GM19455 (cell line): Measurements from ENCODE around the gene SLC6A20.

Experiments used
- ATAC-seq: cut with Tn5 transposase; IDR thresholded peaks from one replicate; pipeline ENCODE4 v1.9.1; 2021; ENCODE audit not compliant: unreplicated experiment

Gene SLC6A20

DNA sequence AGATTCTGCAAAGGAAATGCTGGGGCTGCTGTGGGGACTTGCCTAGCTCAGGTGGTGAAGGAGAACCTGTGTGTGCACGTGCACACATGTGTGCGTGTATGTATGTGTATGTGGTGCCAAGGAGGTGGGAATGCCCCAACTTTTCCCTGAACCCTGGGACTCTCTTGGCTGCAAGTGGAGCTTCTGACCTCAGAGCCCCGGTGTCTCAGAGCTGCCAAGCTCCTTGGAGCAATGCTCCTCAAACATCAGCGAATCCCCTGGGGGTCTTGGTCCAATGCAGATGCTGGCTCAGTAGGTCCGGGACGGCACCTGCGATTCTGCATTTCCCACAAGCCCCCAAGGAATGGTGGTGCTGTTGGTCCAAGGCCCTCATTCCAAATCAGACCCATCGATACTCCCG is 5.8 kb upstream of the SLC6A20 start:
- ATAC-seq: no peak

DNA sequence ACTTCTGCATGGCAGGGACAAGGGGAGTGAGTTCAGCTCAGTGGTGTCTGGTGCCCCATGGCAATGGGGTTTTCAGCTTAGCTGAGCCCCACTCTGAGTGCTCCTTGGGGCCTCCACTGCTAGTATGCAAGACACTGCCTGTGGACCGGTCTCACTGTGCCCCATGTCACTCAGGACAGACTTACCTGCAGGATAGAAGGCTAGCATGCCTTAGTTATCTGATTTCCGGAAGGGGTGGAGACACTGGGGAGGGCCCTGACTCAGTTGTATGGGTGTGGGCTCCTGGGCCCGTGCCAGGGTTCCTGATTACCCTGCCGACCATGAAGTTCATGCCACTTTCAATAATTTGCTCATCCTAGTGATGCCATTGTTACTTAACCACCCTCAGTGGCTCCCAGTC is 4.3 kb upstream of the SLC6A20 start:
- ATAC-seq: no peak

DNA sequence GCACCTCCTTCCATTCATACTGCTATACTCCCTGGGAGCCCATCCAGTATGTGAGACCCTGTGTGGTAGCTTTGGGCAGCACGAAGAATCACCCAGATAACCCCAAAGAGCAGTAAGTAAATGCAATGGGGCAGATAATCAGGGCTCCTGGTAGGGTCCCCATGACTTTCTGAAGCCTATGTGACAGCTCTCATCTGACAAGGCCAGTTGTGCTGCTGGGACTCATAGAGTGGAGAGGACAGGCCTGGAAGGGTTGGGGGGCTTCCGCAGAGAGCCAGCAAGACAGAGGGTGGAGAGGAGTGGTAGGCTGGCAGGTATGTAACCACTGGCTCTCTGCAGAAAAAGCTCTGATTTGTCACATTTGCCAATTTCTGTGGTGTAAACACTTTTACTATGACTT is 3.2 kb upstream of the SLC6A20 start:
- no peak for ATAC-seq

DNA sequence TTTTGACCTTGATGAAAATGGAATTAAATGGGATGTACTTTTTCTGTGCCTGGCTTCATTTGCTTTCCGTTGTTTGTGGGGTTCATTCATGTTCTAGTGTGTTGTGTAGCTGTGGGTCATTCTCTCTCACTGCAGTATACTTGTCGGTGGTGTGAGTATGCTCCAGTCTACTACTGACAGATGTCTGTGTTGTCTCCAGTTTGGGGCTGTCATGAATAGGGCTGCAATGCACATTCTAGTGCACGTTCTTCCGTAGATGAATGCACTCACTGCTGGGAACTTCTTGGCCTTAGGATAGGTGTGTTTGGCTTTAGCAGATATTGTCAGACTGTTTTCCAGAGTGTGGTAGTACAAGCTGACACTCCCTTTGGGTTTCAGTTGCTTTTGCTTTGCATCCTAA is 1.7 kb upstream of the SLC6A20 start:
- no peak for ATAC-seq

DNA sequence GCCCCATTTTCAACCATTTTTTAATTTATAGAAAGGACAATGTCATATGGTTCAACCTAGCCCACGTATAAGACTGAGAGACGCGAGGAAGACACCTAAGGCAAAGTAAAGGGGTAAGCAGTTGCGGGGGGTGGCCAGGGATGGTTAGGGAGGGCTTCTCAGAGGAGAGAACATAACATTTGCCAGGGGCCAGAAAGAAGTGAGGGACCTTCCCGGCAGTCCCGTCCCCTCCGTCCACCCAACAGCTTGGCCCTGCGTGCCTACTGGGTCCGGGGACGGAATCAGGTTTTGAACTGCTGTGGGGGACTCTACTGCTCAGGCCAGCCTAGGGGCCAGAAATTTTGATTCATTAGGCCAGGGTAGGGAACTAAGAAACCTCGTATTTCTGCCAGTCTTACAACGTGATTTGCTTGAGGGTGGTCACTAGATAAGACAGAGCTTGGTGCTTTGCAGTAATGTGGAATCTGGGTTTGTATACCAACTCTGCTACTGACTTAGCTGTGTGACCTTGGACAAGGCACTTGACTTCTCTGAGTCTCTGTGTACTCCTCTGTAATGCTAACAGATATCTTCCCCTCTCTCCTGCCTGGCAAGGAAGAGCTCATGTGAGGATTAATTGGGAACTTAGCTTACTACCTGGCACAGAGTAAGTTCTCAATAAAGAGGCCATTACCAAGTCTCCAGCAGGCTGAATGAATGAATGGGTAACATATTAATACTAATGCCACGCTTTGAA is 734 bp upstream of the SLC6A20 start:
- ATAC-seq: no peak

DNA sequence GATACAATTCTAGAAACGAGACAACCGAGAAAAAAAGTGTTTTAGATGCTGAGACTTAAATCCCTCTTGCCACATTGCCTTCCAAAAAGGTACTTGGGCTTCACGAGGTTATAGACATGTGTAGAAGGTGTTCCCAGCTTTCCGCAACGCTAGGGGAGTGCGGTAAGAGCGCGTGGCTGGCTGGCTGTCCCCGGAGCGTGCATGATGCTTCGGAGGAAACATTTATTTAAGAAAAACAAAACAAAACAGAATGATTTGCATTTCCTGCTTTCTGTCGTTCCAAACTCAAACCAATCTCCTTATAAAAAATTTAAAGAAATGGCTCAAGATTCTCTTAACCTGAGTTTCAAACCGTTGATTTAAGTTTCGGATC is 841 bp downstream of the SLC6A20 start:
- ATAC-seq: no peak

DNA sequence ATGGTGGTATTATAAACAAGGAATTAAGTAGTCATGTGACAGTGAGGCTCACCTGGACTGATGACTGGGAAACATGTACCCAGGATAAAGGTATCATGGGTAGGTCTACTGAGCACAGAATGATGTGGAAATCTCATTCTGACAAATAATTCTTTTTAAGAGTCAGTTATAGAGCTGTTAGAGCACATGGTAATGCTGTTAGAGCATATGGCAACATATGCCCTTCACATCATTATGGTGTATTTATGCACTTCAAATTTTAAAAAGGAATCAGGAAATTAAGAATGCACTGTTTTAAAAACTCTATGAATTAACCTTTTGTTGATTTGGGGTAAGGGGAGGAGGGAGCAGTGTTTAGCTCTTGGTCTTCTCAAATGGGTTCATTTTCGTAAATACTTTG is 1.7 kb downstream of the SLC6A20 start:
- no peak for ATAC-seq

DNA sequence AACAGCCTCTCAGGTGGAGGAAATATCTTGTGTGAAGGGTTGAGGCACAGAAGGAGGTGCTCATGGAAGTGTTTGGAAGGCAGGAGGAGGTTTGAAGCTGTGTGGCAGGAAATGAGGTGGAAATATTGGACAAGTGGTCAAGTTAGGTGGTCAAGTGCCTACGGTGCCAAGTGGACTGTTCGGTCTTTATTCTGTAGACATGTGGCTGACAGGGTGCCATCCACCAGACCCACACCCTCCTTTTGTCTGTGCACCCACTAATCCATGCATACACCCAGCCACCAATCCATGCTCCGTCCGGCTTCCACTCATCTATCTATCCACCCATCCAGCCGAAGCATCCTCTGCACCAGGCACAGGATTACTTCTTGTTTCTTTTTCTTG is 2.2 kb downstream of the SLC6A20 start:
- ATAC-seq: no peak

DNA sequence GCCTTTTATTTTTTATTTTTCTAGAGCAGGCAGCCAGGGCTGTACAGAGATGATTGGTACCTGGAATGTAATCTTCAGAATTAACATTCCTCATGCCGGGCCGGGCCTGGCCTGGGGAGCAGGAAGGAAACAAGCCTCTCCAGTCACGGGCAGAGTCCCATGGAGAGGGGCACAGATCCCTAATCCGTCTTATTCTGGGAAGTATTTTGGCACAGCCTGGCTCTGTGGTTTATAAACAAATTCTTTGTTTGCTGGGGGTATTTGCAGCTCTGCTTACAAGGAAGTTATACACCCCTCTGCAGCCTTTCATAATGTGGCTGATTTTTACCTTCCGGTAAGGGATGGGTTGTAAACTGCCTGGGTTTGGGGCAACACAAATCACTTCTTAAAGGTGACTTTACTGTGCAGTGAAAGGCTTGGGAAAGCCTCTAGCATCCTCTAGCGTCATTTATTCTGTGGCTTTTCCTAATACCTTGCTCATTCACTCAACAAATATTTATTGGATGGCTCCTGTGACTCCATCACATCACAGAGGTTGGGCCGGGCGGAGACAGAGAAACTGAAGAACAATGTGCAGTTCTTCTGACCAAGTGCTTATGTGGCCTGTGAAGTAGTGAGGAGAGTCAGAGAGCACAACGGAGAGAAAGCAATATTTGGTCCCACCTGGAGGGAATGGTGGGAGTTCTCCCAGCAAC is 2.7 kb downstream of the SLC6A20 start:
- no peak for ATAC-seq

DNA sequence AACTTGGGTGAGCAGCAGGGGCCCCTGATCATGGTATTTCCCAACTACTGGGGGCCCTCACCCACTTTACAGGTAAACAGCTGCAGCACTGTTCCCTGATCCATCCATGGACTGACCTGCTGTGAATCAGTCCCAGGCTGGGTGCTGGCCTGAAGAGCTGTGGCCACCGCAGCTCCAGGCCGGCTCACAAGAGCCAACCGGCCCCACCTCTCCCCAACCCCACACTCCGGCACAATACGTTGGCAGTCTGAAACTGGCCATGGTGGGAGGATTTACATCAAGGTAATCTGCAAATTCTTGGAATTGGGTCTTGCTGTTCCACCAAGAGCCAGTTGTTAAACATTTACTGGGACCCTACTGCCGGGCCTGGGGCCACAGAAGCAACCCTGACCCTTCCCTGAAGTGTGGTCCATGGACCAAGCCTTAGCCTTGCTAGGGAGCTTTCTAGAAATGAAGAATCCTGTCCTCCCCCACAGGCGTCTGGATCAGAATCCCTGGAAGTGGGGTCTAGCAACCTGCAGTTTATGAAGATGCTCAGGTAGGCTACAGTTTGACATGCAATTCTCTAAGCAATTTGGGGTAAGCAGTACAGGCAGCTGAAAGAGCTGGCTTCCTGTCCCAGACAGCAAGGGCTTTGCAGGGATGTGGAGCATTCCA is 3.7 kb downstream of the SLC6A20 start:
- ATAC-seq: no peak

DNA sequence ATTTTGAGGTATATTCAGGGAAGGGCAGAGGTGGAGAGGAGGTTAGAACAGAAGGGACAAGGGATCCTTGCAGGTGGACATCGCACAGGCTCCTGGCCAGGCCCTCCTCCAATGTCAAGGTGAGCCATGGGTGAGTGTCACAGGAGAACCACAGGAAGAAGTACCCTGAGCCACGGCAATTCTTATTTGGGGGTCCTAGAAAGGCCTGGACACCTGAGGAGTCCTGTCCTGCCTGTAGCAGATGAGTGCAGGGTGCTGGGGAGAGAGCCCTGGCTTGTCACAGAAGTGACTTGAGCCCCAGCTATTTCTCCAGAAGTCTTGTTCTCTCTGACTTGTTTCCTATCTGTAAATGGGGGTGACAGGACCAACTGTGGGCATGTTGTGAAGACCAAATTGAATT is 4.3 kb downstream of the SLC6A20 start:
- no peak for ATAC-seq

DNA sequence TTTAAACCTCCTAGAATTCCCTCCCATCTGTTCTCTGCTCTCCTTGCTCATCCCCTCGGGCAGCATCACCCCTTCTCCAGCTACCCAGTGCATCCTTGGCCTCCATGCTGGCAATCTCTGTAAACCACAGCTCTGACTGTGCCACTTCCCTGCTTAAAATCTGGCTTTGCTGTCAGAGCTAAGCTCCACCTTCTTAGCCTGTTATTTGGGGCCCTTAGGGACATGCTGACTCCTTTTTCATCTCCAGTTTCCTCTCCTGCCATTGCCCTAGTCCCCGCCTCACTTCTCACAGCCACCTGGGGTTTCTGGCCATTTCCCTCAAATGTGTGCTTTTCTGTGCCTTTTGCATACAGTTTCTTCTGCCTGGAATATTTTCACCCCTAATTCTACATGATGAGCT is 5.7 kb downstream of the SLC6A20 start:
- ATAC-seq: no peak

DNA sequence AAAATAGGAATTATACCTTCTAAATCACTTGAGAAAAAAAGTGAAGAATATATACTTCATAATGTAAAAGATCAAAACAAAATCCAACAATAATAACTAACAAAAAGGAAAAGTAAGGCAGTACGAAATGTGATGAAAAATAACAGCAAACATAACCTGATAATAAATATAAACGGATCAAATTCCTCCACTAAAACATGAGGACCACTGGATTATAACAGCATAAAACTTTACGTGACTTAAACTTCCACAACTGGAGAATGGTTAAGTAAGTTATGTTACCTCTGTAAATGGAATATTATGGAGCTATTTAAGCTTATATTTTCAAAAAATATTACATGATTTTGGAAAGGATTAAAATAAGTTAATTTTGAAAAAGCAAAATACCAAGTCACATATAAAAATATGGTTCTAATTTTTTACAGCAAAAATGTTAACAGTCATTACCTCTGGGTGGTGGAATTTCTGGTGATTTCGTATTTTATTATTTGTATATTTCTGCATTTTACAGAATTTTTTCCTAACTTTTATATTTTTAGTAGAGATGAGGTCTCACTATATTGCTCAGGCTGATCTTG is 7.0 kb downstream of the SLC6A20 start:
- no peak for ATAC-seq

DNA sequence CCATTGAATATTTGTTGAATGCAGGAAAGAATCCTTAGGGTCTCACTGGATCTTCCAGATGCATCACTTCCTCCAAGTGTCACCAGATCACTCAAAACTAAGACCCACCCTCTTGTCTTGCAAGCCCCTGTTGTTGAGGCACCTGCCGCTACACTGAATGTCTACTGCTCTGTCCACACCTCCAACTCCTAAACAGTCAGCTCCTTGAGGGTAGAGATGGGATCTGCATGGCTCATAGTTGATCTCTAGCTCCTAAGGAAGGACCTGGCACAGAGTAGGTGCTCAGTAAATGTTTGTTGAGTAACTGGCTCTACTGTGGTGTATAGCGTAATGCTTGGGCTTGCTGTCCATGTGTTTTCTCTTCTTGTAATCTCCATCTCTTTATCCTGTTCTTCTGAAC is 8.8 kb downstream of the SLC6A20 start:
- ATAC-seq: no peak

DNA sequence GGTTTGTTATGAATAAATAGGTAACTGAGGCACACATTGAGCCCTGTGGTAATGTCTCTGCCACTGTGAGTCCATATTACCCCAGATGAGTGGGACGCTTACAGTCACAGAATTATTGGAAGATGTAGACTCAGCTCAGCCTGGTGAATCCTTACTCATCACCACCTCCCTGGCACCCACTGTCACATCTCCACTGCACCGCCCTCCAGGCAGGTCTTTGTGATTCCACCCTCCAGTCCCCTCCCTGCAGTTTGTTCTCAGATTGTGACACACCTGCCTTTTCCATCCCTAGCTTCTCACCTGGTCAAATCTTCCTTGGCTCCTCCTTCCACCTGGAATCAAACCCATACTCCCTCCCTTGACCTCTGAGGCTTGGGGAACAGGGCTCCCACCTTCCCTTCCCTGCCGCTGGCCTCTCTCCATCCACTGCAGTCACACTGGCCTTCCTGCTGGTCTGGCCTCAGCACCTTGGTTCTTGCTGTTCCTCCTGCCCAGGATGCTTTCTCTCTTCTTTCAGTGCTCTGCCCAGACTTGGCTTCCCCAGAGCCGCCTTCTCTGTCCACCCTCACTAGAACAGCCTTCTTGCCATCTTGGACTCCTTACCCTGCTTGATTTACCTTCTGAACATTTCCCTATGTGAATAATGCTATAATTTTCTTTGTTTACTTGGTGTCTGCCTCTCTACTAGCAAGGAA is 9.4 kb downstream of the SLC6A20 start:
- ATAC-seq: no peak

DNA sequence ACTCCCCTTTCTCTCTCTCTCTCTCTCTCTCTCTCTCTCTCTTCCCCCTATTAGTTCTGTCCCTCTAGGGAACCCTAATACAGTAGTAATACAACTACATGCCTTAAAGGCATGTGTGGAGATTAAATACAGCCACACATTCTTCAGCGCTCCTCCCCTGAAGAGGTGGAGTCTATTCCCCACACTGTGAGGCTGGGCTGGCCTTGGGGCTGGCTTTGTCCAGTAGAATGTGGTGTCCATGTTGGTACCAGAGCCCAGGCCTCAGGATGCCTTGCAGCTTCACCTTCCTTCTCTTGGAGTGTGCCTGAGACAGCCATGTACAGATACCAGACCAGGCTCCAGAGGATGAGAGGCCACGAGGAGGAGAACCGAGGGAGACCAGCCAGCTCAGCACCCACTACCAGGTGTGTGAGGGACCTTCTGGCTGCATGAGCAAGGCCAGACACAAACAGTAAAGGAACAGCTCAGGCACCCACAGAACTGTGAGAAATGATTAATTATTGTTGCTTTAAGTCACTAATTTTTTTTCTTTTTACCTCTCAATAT is 10.7 kb downstream of the SLC6A20 start:
- no peak for ATAC-seq

DNA sequence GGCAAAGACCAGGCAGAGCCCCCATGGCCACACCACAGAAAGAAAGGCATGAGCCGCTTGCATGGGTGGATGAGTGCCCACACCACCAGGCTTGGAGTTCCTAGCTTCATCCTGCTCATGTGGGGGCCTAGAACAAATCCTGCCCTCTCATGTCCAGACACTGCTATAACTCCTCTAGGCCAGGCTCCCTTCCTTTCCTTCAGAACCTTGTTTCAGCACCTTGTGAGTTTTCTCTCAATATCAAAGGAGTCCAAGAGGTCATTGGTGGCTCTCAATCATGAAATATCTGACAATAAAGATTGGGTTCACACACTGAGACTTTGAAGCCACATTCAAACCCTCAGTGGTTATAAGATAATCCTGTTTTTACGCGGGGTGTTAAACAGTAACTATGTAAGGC is 12.7 kb downstream of the SLC6A20 start:
- no peak for ATAC-seq

DNA sequence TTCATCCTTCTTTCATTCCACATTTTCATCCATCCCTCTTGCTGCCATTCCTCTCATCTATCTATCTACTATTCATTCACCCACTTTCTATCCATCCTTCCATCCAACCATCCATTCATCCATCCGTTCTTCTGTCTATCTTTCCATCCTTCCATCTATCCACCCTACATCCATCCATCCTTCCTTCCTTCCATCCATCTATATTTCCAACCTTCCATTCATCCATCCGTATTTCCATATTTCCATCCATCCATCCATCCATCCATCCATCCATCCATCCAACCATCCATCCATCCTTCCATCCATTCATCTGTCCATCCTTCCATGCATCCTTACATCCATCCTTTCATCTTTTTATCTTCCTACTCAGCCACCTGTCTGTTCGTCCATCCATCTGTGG is 14.0 kb downstream of the SLC6A20 start:
- no peak for ATAC-seq

DNA sequence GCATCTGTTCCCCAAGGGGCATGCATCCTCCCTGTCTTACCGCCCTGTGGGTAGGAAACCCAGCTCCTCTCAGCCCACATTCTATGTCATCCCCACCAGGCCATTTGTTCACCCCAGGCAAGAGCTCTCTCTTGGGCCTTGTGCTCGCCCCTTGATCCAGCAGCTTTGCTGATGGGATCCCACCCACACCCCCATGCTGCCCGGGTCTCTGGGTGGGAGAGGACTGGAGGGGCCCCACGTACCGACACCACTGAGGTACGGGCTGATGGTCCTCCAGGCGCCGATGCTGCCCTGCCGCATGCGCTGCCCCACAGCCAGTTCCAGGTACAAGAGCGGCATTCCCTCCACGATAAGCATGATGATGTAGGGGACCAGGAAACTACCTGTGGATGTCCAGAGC is 14.5 kb downstream of the SLC6A20 start:
- no peak for ATAC-seq

DNA sequence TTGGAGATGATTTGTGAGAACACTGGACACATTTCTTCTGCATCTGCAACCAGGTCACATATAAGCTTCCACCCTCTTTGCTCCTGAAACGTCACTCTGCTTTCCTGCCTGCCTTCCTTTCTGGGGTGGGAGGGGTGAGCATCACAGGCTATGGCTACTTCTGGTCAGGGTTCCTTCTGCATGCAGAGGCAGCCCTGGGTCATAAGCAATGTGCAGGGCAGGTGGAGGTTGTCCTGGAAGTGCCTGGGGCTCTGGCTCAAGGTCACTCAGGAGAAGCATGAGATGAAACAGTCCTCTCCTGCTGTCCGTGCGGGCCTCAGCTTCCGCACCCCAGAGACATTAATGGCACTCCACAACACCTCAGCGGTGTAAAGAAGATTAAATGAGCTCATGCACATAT is 15.1 kb downstream of the SLC6A20 start:
- ATAC-seq: no peak
